Measurements from ENCODE around the gene FOXO3. TPM values are rescaled to one million over a fixed set of nuclear protein-coding genes. Genes with fewer than 3 reads are reported as not detected.

The FOXO3 gene
- total RNA-seq, 1 donor from 2014 or later: 37.3 TPM

GRCh38 chr6:108733051-108733450 is 172.3 kb downstream of the FOXO3 start:
- no peak overlapping the region for H3K9ac ChIP-seq (ENCODE audit: low read length)
- no peak overlapping the region for H3K4me3 Mint-ChIP-seq (ENCODE audit: unreplicated experiment)
- H3K4me1 ChIP-seq (ENCODE audit: insufficient read depth, low read length): peaks cover 16% of the 10 kb centered on the region
- peaks cover 27% of the 10 kb centered on the region for H3K4me1 Mint-ChIP-seq (ENCODE audit: low read depth, unreplicated experiment)
- no peaks in the 10 kb centered on the region for H3K27me3 ChIP-seq (ENCODE audit: insufficient read depth, low read length)
- H3K27me3 Mint-ChIP-seq (ENCODE audit: low read depth, unreplicated experiment): peaks cover 16% of the 10 kb centered on the region
- H3K4me3 ChIP-seq (ENCODE audit: insufficient read depth, low read depth, low read length): no peak overlapping the region
- FAIRE-seq: no peak
- no peak for TF ChIP-seq EZH2 (IDR thresholded peaks at IDR 0.05; ENCODE audit: insufficient read depth, low read length)
- TF ChIP-seq CTCF (IDR thresholded peaks at IDR 0.05; ENCODE audit: insufficient read depth, low read depth, low read length): no peak
- H3K9me3 Mint-ChIP-seq (ENCODE audit: unreplicated experiment): no peaks in the 10 kb centered on the region
- DNase-seq (ENCODE audit: low read depth): no peak
- no peak overlapping the region for H3K27ac Mint-ChIP-seq (ENCODE audit: unreplicated experiment)
- no peak overlapping the region for H3K27ac ChIP-seq (ENCODE audit: low read depth, low read length)
- peaks cover 5% of the 10 kb centered on the region for H3K36me3 Mint-ChIP-seq (ENCODE audit: low read depth, unreplicated experiment)
- H3K36me3 ChIP-seq (ENCODE audit: insufficient read depth, low read length): no peaks in the 10 kb centered on the region
- no peak overlapping the region for H3K4me2 ChIP-seq (ENCODE audit: low read length)
- H3K79me2 ChIP-seq (ENCODE audit: insufficient read depth, low read length): no peaks in the 10 kb centered on the region
- no peaks in the 10 kb centered on the region for H3K9me3 ChIP-seq (ENCODE audit: insufficient read depth, low read depth, low read length)
- H2AFZ ChIP-seq (ENCODE audit: low read depth, low read length): no peak overlapping the region
- no peaks in the 10 kb centered on the region for H4K20me1 ChIP-seq (ENCODE audit: insufficient read depth, low read length)

GRCh38 chr6:108733706-108734265 is 173.1 kb downstream of the FOXO3 start:
- no peak overlapping the region for H3K4me3 ChIP-seq (ENCODE audit: insufficient read depth, low read depth, low read length)
- Mint-ChIP-seq H3K36me3 (ENCODE audit: low read depth, unreplicated experiment) (peaks cover 2% of the 10 kb centered on the region), H3K4me3 (ENCODE audit: unreplicated experiment) (no peak overlapping the region), H3K27ac (ENCODE audit: unreplicated experiment) (no peak overlapping the region), H3K4me1 (ENCODE audit: low read depth, unreplicated experiment) (peaks cover 28% of the 10 kb centered on the region), H3K9me3 (ENCODE audit: unreplicated experiment) (no peaks in the 10 kb centered on the region), H3K27me3 (ENCODE audit: low read depth, unreplicated experiment) (peaks cover 14% of the 10 kb centered on the region)
- no peaks in the 10 kb centered on the region for H4K20me1 ChIP-seq (ENCODE audit: insufficient read depth, low read length)
- H3K4me1 ChIP-seq (ENCODE audit: insufficient read depth, low read length): peaks cover 22% of the 10 kb centered on the region
- TF ChIP-seq CTCF (IDR thresholded peaks at IDR 0.05; ENCODE audit: insufficient read depth, low read depth, low read length) (no peak), EZH2 (IDR thresholded peaks at IDR 0.05; ENCODE audit: insufficient read depth, low read length) (no peak)
- FAIRE-seq (no peak), DNase-seq (ENCODE audit: low read depth) (no peak)
- no peaks in the 10 kb centered on the region for H3K9me3 ChIP-seq (ENCODE audit: insufficient read depth, low read depth, low read length)
- no peaks in the 10 kb centered on the region for H3K79me2 ChIP-seq (ENCODE audit: insufficient read depth, low read length)
- no peak overlapping the region for H3K27ac ChIP-seq (ENCODE audit: low read depth, low read length)
- H2AFZ ChIP-seq (ENCODE audit: low read depth, low read length): no peak overlapping the region
- no peaks in the 10 kb centered on the region for H3K27me3 ChIP-seq (ENCODE audit: insufficient read depth, low read length)
- no peak overlapping the region for H3K4me2 ChIP-seq (ENCODE audit: low read length)
- H3K36me3 ChIP-seq (ENCODE audit: insufficient read depth, low read length): no peaks in the 10 kb centered on the region
- no peak overlapping the region for H3K9ac ChIP-seq (ENCODE audit: low read length)
